22Rv1 (cell line): ENCODE data around the gene CNRIP1.

Experiments
- ZFX ChIP-seq: fragments of 450-650 bp; IDR thresholded peaks from 2 replicates; pipeline ENCODE4 v1.6.1; 2017; ENCODE audit warnings: antibody characterized with exemption, borderline replicate concordance
- TF ChIP-seq, protein P1 (sequence below): fragments of 450-650 bp; IDR thresholded peaks from 2 replicates; pipeline ENCODE4 v1.5.1; 2017; ENCODE audit warnings: mild to moderate bottlenecking

DNA sequence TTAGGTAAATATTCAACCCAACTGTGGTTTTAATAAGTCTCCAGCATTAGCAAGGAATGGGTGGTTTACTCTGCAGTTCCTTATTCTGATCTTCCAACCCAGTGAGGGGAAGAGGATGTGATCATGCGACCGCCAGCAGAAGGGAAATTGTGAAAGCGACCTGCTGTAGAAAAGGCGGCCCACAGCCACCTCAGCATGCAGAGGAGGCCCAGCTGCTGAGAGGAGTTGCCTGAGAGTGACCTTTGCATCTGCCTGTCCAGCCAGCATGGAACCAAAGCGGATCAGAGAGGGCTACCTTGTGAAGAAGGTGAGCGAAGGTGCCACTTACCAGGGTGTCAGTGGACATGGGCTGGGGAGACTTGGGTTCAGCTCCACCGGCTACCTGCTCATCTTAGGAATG, 45.3 kb upstream of the CNRIP1 start, which contains the start of gene PLEK:
- TF ChIP-seq, protein P1, sequence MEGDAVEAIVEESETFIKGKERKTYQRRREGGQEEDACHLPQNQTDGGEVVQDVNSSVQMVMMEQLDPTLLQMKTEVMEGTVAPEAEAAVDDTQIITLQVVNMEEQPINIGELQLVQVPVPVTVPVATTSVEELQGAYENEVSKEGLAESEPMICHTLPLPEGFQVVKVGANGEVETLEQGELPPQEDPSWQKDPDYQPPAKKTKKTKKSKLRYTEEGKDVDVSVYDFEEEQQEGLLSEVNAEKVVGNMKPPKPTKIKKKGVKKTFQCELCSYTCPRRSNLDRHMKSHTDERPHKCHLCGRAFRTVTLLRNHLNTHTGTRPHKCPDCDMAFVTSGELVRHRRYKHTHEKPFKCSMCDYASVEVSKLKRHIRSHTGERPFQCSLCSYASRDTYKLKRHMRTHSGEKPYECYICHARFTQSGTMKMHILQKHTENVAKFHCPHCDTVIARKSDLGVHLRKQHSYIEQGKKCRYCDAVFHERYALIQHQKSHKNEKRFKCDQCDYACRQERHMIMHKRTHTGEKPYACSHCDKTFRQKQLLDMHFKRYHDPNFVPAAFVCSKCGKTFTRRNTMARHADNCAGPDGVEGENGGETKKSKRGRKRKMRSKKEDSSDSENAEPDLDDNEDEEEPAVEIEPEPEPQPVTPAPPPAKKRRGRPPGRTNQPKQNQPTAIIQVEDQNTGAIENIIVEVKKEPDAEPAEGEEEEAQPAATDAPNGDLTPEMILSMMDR: no peak
- TF ChIP-seq ZFX: no peak
